HepG2 (cell line): ENCODE results near the gene DOCK10. TPM values are rescaled to one million over a fixed set of nuclear protein-coding genes. Genes with fewer than 3 reads are reported as not detected.

Experiments used
- GABPB1 ChIP-seq: IDR thresholded peaks from 2 replicates; pipeline ENCODE4 v1.6.1; 2016; ENCODE audit warnings: mild to moderate bottlenecking, missing genetic modification reagents, moderate library complexity, missing compliant biosample characterization
- GTF3A ChIP-seq: sonication (generic); formaldehyde crosslinking; conservative IDR thresholded peaks from 2 replicates; pipeline ENCODE4 v1.4.0; 2020; ENCODE audit warnings: mild to moderate bottlenecking, missing genetic modification reagents
- HDAC2 ChIP-seq: sonication (generic); formaldehyde crosslinking; IDR thresholded peaks from 2 replicates; pipeline ENCODE4 v1.4.0; 2020; ENCODE audit warnings: missing genetic modification reagents
- HNRNPL ChIP-seq: fragments of 200-400 bp; formaldehyde crosslinking; IDR thresholded peaks from 2 replicates; pipeline ENCODE4 v1.6.1; 2017; ENCODE audit warnings: mild to moderate bottlenecking, low read depth, low read length
- MED8 ChIP-seq: sonication (generic); formaldehyde crosslinking; IDR thresholded peaks from 2 replicates; pipeline ENCODE4 v1.8.1; 2023; ENCODE audit warnings: mild to moderate bottlenecking, missing genetic modification reagents; ENCODE audit not compliant: insufficient replicate concordance
- POGZ ChIP-seq: sonication (generic); formaldehyde crosslinking; IDR thresholded peaks from 2 replicates; pipeline ENCODE4 v1.4.0; 2020; ENCODE audit warnings: mild to moderate bottlenecking, missing genetic modification reagents
- RFX5 ChIP-seq: IDR thresholded peaks from 2 replicates; pipeline ENCODE4 v1.6.1; 2011; ENCODE audit warnings: low read depth, low read length, improper control_type of control experiment
- SAP130 ChIP-seq: IDR thresholded peaks from 2 replicates; pipeline ENCODE4 v1.6.1; 2016; ENCODE audit warnings: low read depth
- SIN3A ChIP-seq: IDR thresholded peaks from 2 replicates; pipeline ENCODE4 v1.6.1; 2011; ENCODE audit warnings: low read depth, mild to moderate bottlenecking, control low read depth, low read length, borderline replicate concordance
- TSC22D2 ChIP-seq: sonication (generic); formaldehyde crosslinking; IDR thresholded peaks from 2 replicates; pipeline ENCODE4 v1.5.1; 2020; ENCODE audit warnings: missing genetic modification reagents, mild to moderate bottlenecking, borderline replicate concordance
- ZFP41 ChIP-seq: sonication (generic); formaldehyde crosslinking; IDR thresholded peaks from 2 replicates; pipeline ENCODE4 v1.4.0; 2020; ENCODE audit warnings: mild to moderate bottlenecking, missing genetic modification reagents, borderline replicate concordance
- ZNF331 ChIP-seq: sonication (generic); formaldehyde crosslinking; IDR thresholded peaks from 2 replicates; pipeline ENCODE4 v1.4.0; 2020; ENCODE audit warnings: missing genetic modification reagents
- ZNF747 ChIP-seq: sonication (generic); formaldehyde crosslinking; IDR thresholded peaks from 2 replicates; pipeline ENCODE4 v1.8.1; 2023; ENCODE audit warnings: missing genetic modification reagents, mild to moderate bottlenecking, borderline replicate concordance
- polyA plus RNA-seq, 8 experiments: library from polyadenylated mRNA; depleted of rRNA in 3 of 8; stranded (reverse) in 7 of 8; unstranded in 1 of 8; fragments of >200 nt; fragmentation: Illumina TruSeq in 4 of 8; extraction: Trizol in 4 of 8; gene quantifications; 2 replicates each; pipeline versions ENCODE4 v1.2.1 to v1.2.3, GENCODE V29; 2011 to 2016; ENCODE audit warnings: low read depth in 4 of 8, missing spikeins in 1 of 8, mixed read lengths in 1 of 8; ENCODE audit not compliant: insufficient read depth in 1 of 8
- total RNA-seq, 5 experiments: library from RNA; depleted of rRNA; stranded (reverse); fragments of >200 nt; fragmentation: Illumina TruSeq; extraction: Trizol; gene quantifications; 2 replicates each; pipeline ENCODE4 v1.2.3, GENCODE V29; 2016; ENCODE audit warnings: low read depth in 1 of 5
- TF ChIP-seq, protein P1 (sequence below): sonication (generic); formaldehyde crosslinking; IDR thresholded peaks from 2 replicates; pipeline ENCODE4 v1.9.0; 2021; ENCODE audit warnings: missing genetic modification reagents, borderline replicate concordance
- TF ChIP-seq, protein P2 (sequence below): IDR thresholded peaks from 2 replicates; pipeline ENCODE4 v1.6.1; 2018; ENCODE audit warnings: missing genetic modification reagents, mild to moderate bottlenecking, missing compliant biosample characterization
- TF ChIP-seq, protein P3 (sequence below): sonication (generic); formaldehyde crosslinking; IDR thresholded peaks from 2 replicates; pipeline ENCODE4 v1.4.0; 2020; ENCODE audit warnings: missing genetic modification reagents

DOCK10 gene
- total and polyA plus RNA-seq, 2 of the 13 experiments (the other 11 are each of a cell fraction or from before 2014, with no cell fraction given): not detected

DNA sequence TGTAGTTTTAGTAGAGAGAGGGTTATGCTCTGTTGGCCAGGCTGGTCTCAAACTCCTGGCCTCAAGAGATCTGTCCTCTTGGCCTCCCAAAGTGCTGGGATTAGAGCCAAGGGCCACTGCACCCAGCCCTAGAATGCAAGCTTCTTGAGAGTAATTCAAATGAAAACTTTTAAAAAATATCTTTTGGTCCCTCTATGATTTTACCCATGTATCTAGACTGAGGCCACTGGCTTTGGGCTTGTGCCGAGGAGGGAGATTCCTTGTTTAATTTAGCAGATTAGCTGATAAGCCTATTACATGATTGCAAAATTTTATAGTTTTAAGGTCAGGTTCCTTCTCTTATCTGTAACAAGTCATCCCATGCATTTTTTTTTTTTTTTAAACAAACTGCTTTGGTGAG is 266.6 kb downstream of the DOCK10 start (continued):
- TF ChIP-seq ZNF331 (CRISPR knock-in tag): no peak
- no peak for TF ChIP-seq SIN3A
- no peak for TF ChIP-seq ZNF747 (CRISPR knock-in tag)
- no peak for TF ChIP-seq HDAC2 (CRISPR knock-in tag)
- TF ChIP-seq MED8 (CRISPR knock-in tag): no peak
- no peak for TF ChIP-seq RFX5
- TF ChIP-seq HNRNPL: no peak
- TF ChIP-seq, protein P1, sequence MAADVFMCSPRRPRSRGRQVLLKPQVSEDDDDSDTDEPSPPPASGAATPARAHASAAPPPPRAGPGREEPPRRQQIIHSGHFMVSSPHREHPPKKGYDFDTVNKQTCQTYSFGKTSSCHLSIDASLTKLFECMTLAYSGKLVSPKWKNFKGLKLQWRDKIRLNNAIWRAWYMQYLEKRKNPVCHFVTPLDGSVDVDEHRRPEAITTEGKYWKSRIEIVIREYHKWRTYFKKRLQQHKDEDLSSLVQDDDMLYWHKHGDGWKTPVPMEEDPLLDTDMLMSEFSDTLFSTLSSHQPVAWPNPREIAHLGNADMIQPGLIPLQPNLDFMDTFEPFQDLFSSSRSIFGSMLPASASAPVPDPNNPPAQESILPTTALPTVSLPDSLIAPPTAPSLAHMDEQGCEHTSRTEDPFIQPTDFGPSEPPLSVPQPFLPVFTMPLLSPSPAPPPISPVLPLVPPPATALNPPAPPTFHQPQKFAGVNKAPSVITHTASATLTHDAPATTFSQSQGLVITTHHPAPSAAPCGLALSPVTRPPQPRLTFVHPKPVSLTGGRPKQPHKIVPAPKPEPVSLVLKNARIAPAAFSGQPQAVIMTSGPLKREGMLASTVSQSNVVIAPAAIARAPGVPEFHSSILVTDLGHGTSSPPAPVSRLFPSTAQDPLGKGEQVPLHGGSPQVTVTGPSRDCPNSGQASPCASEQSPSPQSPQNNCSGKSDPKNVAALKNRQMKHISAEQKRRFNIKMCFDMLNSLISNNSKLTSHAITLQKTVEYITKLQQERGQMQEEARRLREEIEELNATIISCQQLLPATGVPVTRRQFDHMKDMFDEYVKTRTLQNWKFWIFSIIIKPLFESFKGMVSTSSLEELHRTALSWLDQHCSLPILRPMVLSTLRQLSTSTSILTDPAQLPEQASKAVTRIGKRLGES (CRISPR knock-in tag): no peak
- no peak for TF ChIP-seq SAP130
- TF ChIP-seq, protein P2, sequence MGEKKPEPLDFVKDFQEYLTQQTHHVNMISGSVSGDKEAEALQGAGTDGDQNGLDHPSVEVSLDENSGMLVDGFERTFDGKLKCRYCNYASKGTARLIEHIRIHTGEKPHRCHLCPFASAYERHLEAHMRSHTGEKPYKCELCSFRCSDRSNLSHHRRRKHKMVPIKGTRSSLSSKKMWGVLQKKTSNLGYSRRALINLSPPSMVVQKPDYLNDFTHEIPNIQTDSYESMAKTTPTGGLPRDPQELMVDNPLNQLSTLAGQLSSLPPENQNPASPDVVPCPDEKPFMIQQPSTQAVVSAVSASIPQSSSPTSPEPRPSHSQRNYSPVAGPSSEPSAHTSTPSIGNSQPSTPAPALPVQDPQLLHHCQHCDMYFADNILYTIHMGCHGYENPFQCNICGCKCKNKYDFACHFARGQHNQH: no peak
- no peak for TF ChIP-seq ZFP41 (CRISPR knock-in tag)
- TF ChIP-seq, protein P3, sequence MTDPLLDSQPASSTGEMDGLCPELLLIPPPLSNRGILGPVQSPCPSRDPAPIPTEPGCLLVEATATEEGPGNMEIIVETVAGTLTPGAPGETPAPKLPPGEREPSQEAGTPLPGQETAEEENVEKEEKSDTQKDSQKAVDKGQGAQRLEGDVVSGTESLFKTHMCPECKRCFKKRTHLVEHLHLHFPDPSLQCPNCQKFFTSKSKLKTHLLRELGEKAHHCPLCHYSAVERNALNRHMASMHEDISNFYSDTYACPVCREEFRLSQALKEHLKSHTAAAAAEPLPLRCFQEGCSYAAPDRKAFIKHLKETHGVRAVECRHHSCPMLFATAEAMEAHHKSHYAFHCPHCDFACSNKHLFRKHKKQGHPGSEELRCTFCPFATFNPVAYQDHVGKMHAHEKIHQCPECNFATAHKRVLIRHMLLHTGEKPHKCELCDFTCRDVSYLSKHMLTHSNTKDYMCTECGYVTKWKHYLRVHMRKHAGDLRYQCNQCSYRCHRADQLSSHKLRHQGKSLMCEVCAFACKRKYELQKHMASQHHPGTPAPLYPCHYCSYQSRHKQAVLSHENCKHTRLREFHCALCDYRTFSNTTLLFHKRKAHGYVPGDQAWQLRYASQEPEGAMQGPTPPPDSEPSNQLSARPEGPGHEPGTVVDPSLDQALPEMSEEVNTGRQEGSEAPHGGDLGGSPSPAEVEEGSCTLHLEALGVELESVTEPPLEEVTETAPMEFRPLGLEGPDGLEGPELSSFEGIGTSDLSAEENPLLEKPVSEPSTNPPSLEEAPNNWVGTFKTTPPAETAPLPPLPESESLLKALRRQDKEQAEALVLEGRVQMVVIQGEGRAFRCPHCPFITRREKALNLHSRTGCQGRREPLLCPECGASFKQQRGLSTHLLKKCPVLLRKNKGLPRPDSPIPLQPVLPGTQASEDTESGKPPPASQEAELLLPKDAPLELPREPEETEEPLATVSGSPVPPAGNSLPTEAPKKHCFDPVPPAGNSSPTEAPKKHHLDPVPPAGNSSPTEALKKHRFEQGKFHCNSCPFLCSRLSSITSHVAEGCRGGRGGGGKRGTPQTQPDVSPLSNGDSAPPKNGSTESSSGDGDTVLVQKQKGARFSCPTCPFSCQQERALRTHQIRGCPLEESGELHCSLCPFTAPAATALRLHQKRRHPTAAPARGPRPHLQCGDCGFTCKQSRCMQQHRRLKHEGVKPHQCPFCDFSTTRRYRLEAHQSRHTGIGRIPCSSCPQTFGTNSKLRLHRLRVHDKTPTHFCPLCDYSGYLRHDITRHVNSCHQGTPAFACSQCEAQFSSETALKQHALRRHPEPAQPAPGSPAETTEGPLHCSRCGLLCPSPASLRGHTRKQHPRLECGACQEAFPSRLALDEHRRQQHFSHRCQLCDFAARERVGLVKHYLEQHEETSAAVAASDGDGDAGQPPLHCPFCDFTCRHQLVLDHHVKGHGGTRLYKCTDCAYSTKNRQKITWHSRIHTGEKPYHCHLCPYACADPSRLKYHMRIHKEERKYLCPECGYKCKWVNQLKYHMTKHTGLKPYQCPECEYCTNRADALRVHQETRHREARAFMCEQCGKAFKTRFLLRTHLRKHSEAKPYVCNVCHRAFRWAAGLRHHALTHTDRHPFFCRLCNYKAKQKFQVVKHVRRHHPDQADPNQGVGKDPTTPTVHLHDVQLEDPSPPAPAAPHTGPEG (CRISPR knock-in tag): no peak
- no peak for TF ChIP-seq POGZ (CRISPR knock-in tag)
- TF ChIP-seq TSC22D2 (CRISPR knock-in tag): no peak
- no peak for TF ChIP-seq GABPB1 (CRISPR knock-in tag)
- TF ChIP-seq GTF3A: no peak
